PC-9 (cell line): ENCODE measurements around the gene IL9R.

Source experiments
- CTCF ChIP-seq: fragments of 200-600 bp; sonication (generic); conservative IDR thresholded peaks from 2 replicates; pipeline ENCODE4 v1.6.1; 2017; ENCODE audit warnings: mixed run types, antibody characterized with exemption, mild to moderate bottlenecking, moderate library complexity
- EZH2 ChIP-seq: fragments of 200-600 bp; sonication (generic); IDR thresholded peaks from 2 replicates; pipeline ENCODE4 v1.8.0; 2017; ENCODE audit warnings: antibody characterized with exemption, low read depth

GRCh38 chrX:155988859-155989258, 8.6 kb upstream of the IL9R start:
- no peak for TF ChIP-seq CTCF
- no peak for TF ChIP-seq EZH2
